Endothelial cell of umbilical vein (primary cell): ENCODE data around the gene PRIM2. TPM values are rescaled to one million over a fixed set of nuclear protein-coding genes. Genes with fewer than 3 reads are reported as not detected.
"Not testable (repeated sequence)": the region's sequence is repeated elsewhere in the genome, so short reads cannot be mapped to it uniquely, and the experiment has no call there.

Experiments
- BruUV-seq: library from RNA; stranded (reverse); fragments of 400-500 nt; replicated peaks from 2 replicates; lab custom pipeline; 2021; lab: Mats Ljungman, UMichigan
- CTCF ChIA-PET: fragments of 300-600, 350-600 bp; sonication (Branson Sonifier 250); formaldehyde crosslinking; loops from one replicate; lab custom pipeline; 2021; ENCODE audit warnings: antibody characterized with exemption, inconsistent platforms; lab: Charles Lee
- POLR2A ChIA-PET: fragments of 300-600, 350-600 bp; sonication (Branson Sonifier 250); formaldehyde crosslinking; loops from one replicate; lab custom pipeline; 2021; ENCODE audit warnings: antibody characterized with exemption, inconsistent platforms; lab: Charles Lee
- DNase-seq: peaks from one replicate; pipeline ENCODE4 v3.0.0-alpha.2; 2011; ENCODE audit warnings: low read depth, low spot score
- FAIRE-seq: peaks from 2 replicates; lab custom pipeline; 2011; peaks lifted over from hg19 to GRCh38; lab: Jason Lieb, UNC
- H2AFZ ChIP-seq: 2 replicates; pipeline ENCODE4 v1.6.0; 2012; ENCODE audit warnings: low read depth, low read length, control low read depth, inconsistent platforms
- H3K27ac ChIP-seq: 2 replicates; pipeline ENCODE4 v1.5.1; 2011; ENCODE audit warnings: low read depth, mild to moderate bottlenecking, control low read depth, low read length, moderate library complexity; ENCODE audit not compliant: insufficient read depth
- H3K27me3 ChIP-seq, 2 experiments: 2 replicates each; pipeline versions ENCODE4 v1.6.0 to v1.6.1; 2011; ENCODE audit warnings: low read length in 2 of 2, mixed read lengths in 1 of 2; ENCODE audit not compliant: control insufficient read depth in 2 of 2, insufficient read depth in 2 of 2
- H3K36me3 ChIP-seq, 2 experiments: 2 replicates in 1 of 2; 3 replicates in 1 of 2; pipeline ENCODE4 v1.5.1; 2011; ENCODE audit warnings: low read length in 2 of 2, mild to moderate bottlenecking in 1 of 2, moderate library complexity in 1 of 2; ENCODE audit not compliant: control insufficient read depth in 2 of 2, insufficient read depth in 2 of 2; ENCODE audit errors: extremely low read depth in 1 of 2
- H3K4me1 ChIP-seq: 3 replicates; pipeline ENCODE4 v1.5.1; 2011; ENCODE audit warnings: mild to moderate bottlenecking, low read length; ENCODE audit not compliant: control insufficient read depth, insufficient read depth; ENCODE audit errors: extremely low read depth
- H3K4me2 ChIP-seq: 2 replicates; pipeline ENCODE4 v1.6.1; 2011; ENCODE audit warnings: low read length, control low read depth, mixed read lengths; ENCODE audit not compliant: insufficient read depth
- H3K4me3 ChIP-seq, 3 experiments: fragments of 200-600 bp in 1 of 3; sonication (generic), shearing (Covaris generic) in 1 of 3; replicated peaks in 1 of 3; 2 replicates each; pipeline ENCODE4 v1.5.1; 2011 to 2016; ENCODE audit warnings: control low read depth in 3 of 3, low read length in 3 of 3, mild to moderate bottlenecking in 2 of 3, inconsistent platforms in 1 of 3, low read depth in 1 of 3, moderate library complexity in 1 of 3; ENCODE audit not compliant: insufficient read depth in 1 of 3
- H3K79me2 ChIP-seq: 2 replicates; pipeline ENCODE4 v1.6.0; 2012; ENCODE audit warnings: low read length, inconsistent platforms; ENCODE audit not compliant: control insufficient read depth, insufficient read depth
- H3K9ac ChIP-seq: replicated peaks from 2 replicates; pipeline ENCODE3; 2011; ENCODE audit warnings: low read length, control low read depth; ENCODE audit not compliant: insufficient read depth; ENCODE audit errors: extremely low read depth
- H3K9me1 ChIP-seq: replicated peaks from 3 replicates; pipeline ENCODE4 v1.6.0; 2011; ENCODE audit warnings: mild to moderate bottlenecking, low read length; ENCODE audit not compliant: control insufficient read depth, insufficient read depth; ENCODE audit errors: extremely low read depth
- H3K9me3 ChIP-seq: replicated peaks from 2 replicates; pipeline ENCODE4 v1.5.1; 2012; ENCODE audit warnings: low read length, inconsistent platforms; ENCODE audit not compliant: control insufficient read depth, insufficient read depth
- H4K20me1 ChIP-seq: replicated peaks from 2 replicates; pipeline ENCODE3; 2011; ENCODE audit warnings: mild to moderate bottlenecking, low read length; ENCODE audit not compliant: control insufficient read depth, insufficient read depth; ENCODE audit errors: extremely low read depth
- dilution Hi-C: fragments of 300-500 bp; cut with MboI; formaldehyde crosslinking; loops from one replicate; pipeline ENCODE4 v1.15.0; 2019; ENCODE audit warnings: low sequenced_read_pairs; ENCODE audit not compliant: extremely low pct_ligation_motif_present
- intact Hi-C: fragments of 100-400 bp; cut with micrococcal nuclease; formaldehyde crosslinking; loops from one replicate; pipeline ENCODE4 v1.10.0; 2022
- polyA plus RNA-seq, 4 experiments: library from polyadenylated mRNA; depleted of rRNA in 3 of 4; stranded (reverse) in 3 of 4; unstranded in 1 of 4; fragments of >200 nt; gene quantifications; 2 replicates each; pipeline versions ENCODE4 v1.2.1 to v1.2.3, GENCODE V29; 2011 to 2012; ENCODE audit warnings: missing spikeins in 1 of 4
- total RNA-seq: library from RNA; stranded (reverse); gene quantifications from 2 replicates; pipeline ENCODE4 v1.2.3, GENCODE V29; 2021

Gene PRIM2
- total and polyA plus RNA-seq, 2 donors (not counting 3 experiments of a cell fraction or from before 2014, with no cell fraction given): 5.3 to 21.0 TPM

DNA sequence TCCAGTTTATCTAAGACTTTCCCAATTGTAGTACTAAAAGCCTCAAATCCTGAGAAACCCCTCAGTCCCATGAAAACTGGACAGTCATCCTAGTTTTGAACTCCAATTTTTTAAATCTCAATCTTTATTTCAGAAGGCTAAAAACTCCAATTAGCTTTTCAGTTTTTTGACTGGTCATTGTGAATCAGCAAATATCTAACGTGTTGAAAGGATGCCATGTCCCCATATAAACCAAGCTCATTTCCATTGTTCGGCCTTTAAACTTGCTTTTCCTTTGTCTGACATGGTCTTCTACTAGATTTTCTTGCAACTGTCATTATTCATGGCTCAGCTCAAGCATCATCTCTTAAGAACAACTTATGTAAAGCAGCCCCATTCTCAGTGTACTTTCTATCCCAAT, 342.4 kb downstream of the PRIM2 start:
- H3K36me3 ChIP-seq, H4K20me1 ChIP-seq, H3K27ac ChIP-seq, H3K4me2 ChIP-seq, H3K9ac ChIP-seq, H3K4me3 ChIP-seq, BruUV-seq, FAIRE-seq, intact Hi-C loops, H3K9me1 ChIP-seq, H3K27me3 ChIP-seq, dilution Hi-C loops, H3K9me3 ChIP-seq, POLR2A ChIA-PET, DNase-seq, CTCF ChIA-PET, H2AFZ ChIP-seq, H3K4me1 ChIP-seq, H3K79me2 ChIP-seq: not testable (repeated sequence)

DNA sequence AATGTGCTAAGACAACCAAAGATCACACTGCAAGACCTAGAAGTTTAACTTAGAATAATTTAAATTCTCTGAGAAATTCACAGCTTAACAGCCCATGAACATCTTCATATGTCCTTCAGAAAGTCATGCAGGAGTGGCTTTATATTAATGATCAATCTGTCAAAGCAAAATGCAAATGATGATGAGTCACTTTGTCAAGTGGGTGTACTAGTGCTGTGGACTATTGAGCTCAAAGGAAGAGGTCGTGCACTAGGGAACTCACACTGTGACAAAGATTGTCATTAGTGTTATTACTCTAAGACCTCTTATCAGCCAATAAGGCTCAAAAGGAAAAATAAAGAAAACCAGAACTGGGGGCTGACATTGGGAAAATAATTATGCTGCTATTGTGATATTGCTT, 343.5 kb downstream of the PRIM2 start:
- H3K4me3 ChIP-seq, DNase-seq, BruUV-seq, FAIRE-seq, H3K79me2 ChIP-seq, H3K36me3 ChIP-seq, dilution Hi-C loops, H4K20me1 ChIP-seq, POLR2A ChIA-PET, H3K4me1 ChIP-seq, H3K9ac ChIP-seq, intact Hi-C loops, H3K27me3 ChIP-seq, H3K9me1 ChIP-seq, H3K27ac ChIP-seq, CTCF ChIA-PET, H3K9me3 ChIP-seq, H2AFZ ChIP-seq, H3K4me2 ChIP-seq: not testable (repeated sequence)

DNA sequence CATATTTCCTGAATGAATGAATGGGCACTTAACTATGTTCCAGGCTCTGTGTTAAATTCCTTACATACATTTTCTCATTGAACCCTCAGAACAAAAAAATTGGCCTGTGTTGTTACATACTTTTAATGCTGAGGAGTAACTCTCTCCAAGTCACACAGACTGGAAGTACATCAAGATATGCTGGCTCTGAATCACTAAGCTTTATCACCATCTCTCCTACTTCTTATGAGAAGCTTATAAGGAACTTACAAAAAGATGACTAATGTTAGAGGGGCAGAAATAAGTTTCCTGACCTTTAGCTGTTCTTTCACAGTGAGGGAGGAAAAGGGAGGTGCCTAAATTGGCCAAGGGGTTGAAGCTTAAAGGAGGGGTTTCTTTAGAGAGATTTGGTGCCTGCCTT, 350.7 kb downstream of the PRIM2 start:
- H3K4me3 ChIP-seq, intact Hi-C loops, H3K4me1 ChIP-seq, H3K9me3 ChIP-seq, H3K9me1 ChIP-seq, H4K20me1 ChIP-seq, POLR2A ChIA-PET, FAIRE-seq, DNase-seq, H3K36me3 ChIP-seq, H2AFZ ChIP-seq, CTCF ChIA-PET, H3K27me3 ChIP-seq, H3K79me2 ChIP-seq, H3K27ac ChIP-seq, H3K4me2 ChIP-seq, H3K9ac ChIP-seq, dilution Hi-C loops, BruUV-seq: not testable (repeated sequence)

DNA sequence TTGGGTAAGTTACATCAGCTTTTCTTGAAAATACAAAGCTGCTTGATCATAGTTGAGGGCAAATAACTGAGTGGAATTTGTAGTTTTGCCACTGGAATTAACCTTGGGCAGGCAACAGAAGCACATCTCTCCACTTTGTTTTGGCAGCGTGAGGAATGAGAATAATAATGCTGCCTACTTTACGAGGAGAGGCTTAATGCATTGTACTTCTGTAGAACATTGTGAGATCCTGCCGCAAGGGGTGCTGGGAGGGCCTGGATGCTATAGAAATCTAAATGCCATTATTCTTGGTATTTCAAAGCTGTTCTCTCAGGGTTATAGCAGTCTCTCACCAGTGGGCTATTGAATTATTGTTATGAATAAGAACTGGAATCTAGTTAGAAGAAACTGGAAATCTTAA, 353.8 kb downstream of the PRIM2 start:
- H3K27ac ChIP-seq, H2AFZ ChIP-seq, BruUV-seq, H3K9me1 ChIP-seq, H3K36me3 ChIP-seq, DNase-seq, intact Hi-C loops, POLR2A ChIA-PET, H3K9me3 ChIP-seq, H4K20me1 ChIP-seq, H3K4me2 ChIP-seq, FAIRE-seq, H3K4me1 ChIP-seq, dilution Hi-C loops, H3K79me2 ChIP-seq, CTCF ChIA-PET, H3K9ac ChIP-seq, H3K4me3 ChIP-seq, H3K27me3 ChIP-seq: not testable (repeated sequence)
